ENCODE data around the gene PGP. TPM values are rescaled to one million over a fixed set of nuclear protein-coding genes. Genes with fewer than 3 reads are reported as not detected.
A peak's percentile ranks its signal among the peaks of the same experiment; 100 is the strongest.

The PGP gene
- total and polyA plus RNA-seq, 4 donors = 3.4 to 9.9 (median 6.3) TPM

GRCh38 chr16:2167068-2167638 lies 47.5 kb downstream of the PGP start:
- TF ChIP-seq JUND (IDR thresholded peaks at IDR 0.05) (no peak), ATF3 (IDR thresholded peaks at IDR 0.05) (no peak), CTCF (IDR thresholded peaks at IDR 0.05; ENCODE audit: low read depth, low read length, missing input control) (no peak), HNF4A (conservative IDR thresholded peaks at IDR 0.05) (no peak), HNF4G (IDR thresholded peaks at IDR 0.05) (no peak)
- no peak for DNase-seq (ENCODE audit: low spot score)
- H3K9me3 ChIP-seq (ENCODE audit: control insufficient read depth in 4 of 4, low read length in 3 of 4) = no peaks in the 10 kb centered on the region
- H3K9ac ChIP-seq (ENCODE audit: low read depth in 1 of 2, low read length in 2 of 2) = no peak overlapping the region
- peaks cover 12 to 33% (median 22%) of the 10 kb centered on the region in 4 donors for H3K4me1 ChIP-seq (ENCODE audit: control insufficient read depth in 4 of 4, insufficient read depth in 4 of 4, low read length in 3 of 4)
- no peak overlapping the region for H3K4me3 ChIP-seq (ENCODE audit: low read depth in 1 of 3, low read length in 3 of 3)
- WGBS = 71% methylated on average over 18 of the region's 18 CpGs
- H3K27ac ChIP-seq (ENCODE audit: low read depth in 1 of 2, low read length in 2 of 2) = no peak overlapping the region
- peaks cover 0 to 22% (median 7%) of the 10 kb centered on the region in 4 donors for H3K36me3 ChIP-seq (ENCODE audit: control insufficient read depth in 4 of 4, insufficient read depth in 3 of 4, low read depth in 1 of 4, low read length in 3 of 4)
- H3K27me3 ChIP-seq (ENCODE audit: control insufficient read depth in 4 of 4, insufficient read depth in 4 of 4, low read length in 3 of 4) = no peaks in the 10 kb centered on the region

- WGBS = 84% methylated on average over 17 of the region's 17 CpGs
- DNase-seq (ENCODE audit: low spot score) = no peak
- H3K36me3 ChIP-seq (ENCODE audit: control insufficient read depth in 4 of 4, insufficient read depth in 3 of 4, low read depth in 1 of 4, low read length in 3 of 4) = peaks cover 0 to 16% (median 7%) of the 10 kb centered on the region in 4 donors
- peak overlapping the region in 1 of 2 donors; percentile 7 for H3K27ac ChIP-seq (ENCODE audit: low read depth in 1 of 2, low read length in 2 of 2)
- H3K27me3 ChIP-seq (ENCODE audit: control insufficient read depth in 4 of 4, insufficient read depth in 4 of 4, low read length in 3 of 4) = no peaks in the 10 kb centered on the region
- H3K4me1 ChIP-seq (ENCODE audit: control insufficient read depth in 4 of 4, insufficient read depth in 4 of 4, low read length in 3 of 4) = peaks cover 15 to 40% (median 26%) of the 10 kb centered on the region in 4 donors
- no peak overlapping the region for H3K4me3 ChIP-seq (ENCODE audit: low read depth in 1 of 3, low read length in 3 of 3)
- no peaks in the 10 kb centered on the region for H3K9me3 ChIP-seq (ENCODE audit: control insufficient read depth in 4 of 4, low read length in 3 of 4)
- no peak overlapping the region for H3K9ac ChIP-seq (ENCODE audit: low read depth in 1 of 2, low read length in 2 of 2)
- TF ChIP-seq HNF4A (conservative IDR thresholded peaks at IDR 0.05) = peak in 1 of 2 donors; percentile 49
- TF ChIP-seq JUND (IDR thresholded peaks at IDR 0.05) = no peak
These were observed 48.2 kb downstream of the PGP start for GRCh38 chr16:2166263-2167067.

GRCh38 chr16:2165861-2166260 lies 48.8 kb downstream of the PGP start:
- H3K36me3 ChIP-seq (ENCODE audit: control insufficient read depth in 4 of 4, insufficient read depth in 3 of 4, low read depth in 1 of 4, low read length in 3 of 4) = peaks cover 0 to 11% (median 5%) of the 10 kb centered on the region in 4 donors
- no peak overlapping the region for H3K4me3 ChIP-seq (ENCODE audit: low read depth in 1 of 3, low read length in 3 of 3)
- 87% methylated on average over 12 of the region's 12 CpGs for WGBS
- peaks cover 19 to 45% (median 30%) of the 10 kb centered on the region in 4 donors for H3K4me1 ChIP-seq (ENCODE audit: control insufficient read depth in 4 of 4, insufficient read depth in 4 of 4, low read length in 3 of 4)
- H3K27me3 ChIP-seq (ENCODE audit: control insufficient read depth in 4 of 4, insufficient read depth in 4 of 4, low read length in 3 of 4) = no peaks in the 10 kb centered on the region
- no peak overlapping the region for H3K9ac ChIP-seq (ENCODE audit: low read depth in 1 of 2, low read length in 2 of 2)
- peak overlapping the region in 1 of 2 donors; percentile 7 for H3K27ac ChIP-seq (ENCODE audit: low read depth in 1 of 2, low read length in 2 of 2)
- DNase-seq (ENCODE audit: low spot score) = no peak
- H3K9me3 ChIP-seq (ENCODE audit: control insufficient read depth in 4 of 4, low read length in 3 of 4) = no peaks in the 10 kb centered on the region
- TF ChIP-seq FOXA2 (IDR thresholded peaks at IDR 0.05) = no peak
- TF ChIP-seq SP1 (IDR thresholded peaks at IDR 0.05) = no peak
- no peak for TF ChIP-seq JUND (IDR thresholded peaks at IDR 0.05)
- TF ChIP-seq FOXA1 (IDR thresholded peaks at IDR 0.05) = no peak
- TF ChIP-seq HNF4A (conservative IDR thresholded peaks at IDR 0.05) = no peak
- TF ChIP-seq NR2F2 (IDR thresholded peaks at IDR 0.05) = no peak
- TF ChIP-seq TAF1 (conservative IDR thresholded peaks at IDR 0.05) = no peak
- TF ChIP-seq GABPA (IDR thresholded peaks at IDR 0.05 in 1 of 2, conservative IDR thresholded peaks at IDR 0.05 in 1 of 2) = no peak
- no peak for TF ChIP-seq YY1 (IDR thresholded peaks at IDR 0.05)
- no peak for TF ChIP-seq RXRA (IDR thresholded peaks at IDR 0.05)
- no peak for TF ChIP-seq ATF3 (IDR thresholded peaks at IDR 0.05)
- TF ChIP-seq EGR1 (IDR thresholded peaks at IDR 0.05; ENCODE audit: low read depth in 2 of 2) = no peak
- no peak for TF ChIP-seq ZBTB33 (IDR thresholded peaks at IDR 0.05)
- TF ChIP-seq RAD21 (IDR thresholded peaks at IDR 0.05) = no peak
- no peak for TF ChIP-seq CTCF (IDR thresholded peaks at IDR 0.05; ENCODE audit: low read depth, low read length, missing input control)
- TF ChIP-seq MAX (IDR thresholded peaks at IDR 0.05) = no peak
- TF ChIP-seq HNF4G (IDR thresholded peaks at IDR 0.05) = no peak
